Liver (tissue), 3 donors: ENCODE measurements around the gene NPC1L1.

Experiments used
- CTCF ChIP-seq: fragments of 150-350 bp; IDR thresholded peaks from 2 replicates; pipeline ENCODE4 v1.5.1; 2017; ENCODE audit warnings: improper control_type of control experiment, low read depth, low read length; ENCODE audit not compliant: missing input control
- GABPA ChIP-seq, 2 donors: IDR thresholded peaks in 1 of 2; conservative IDR thresholded peaks in 1 of 2; 2 replicates each; pipeline ENCODE4 v1.6.1; 2016; ENCODE audit warnings: antibody characterized with exemption in 2 of 2, mild to moderate bottlenecking in 1 of 2, moderate library complexity in 1 of 2
- JUND ChIP-seq, 2 donors: IDR thresholded peaks; 2 replicates each; pipeline ENCODE4 v1.6.1; 2016; ENCODE audit warnings: antibody characterized with exemption in 2 of 2
- donor health status: healthy.
- donor health status: healthy.

GRCh38 chr7:44576228-44576627 is 35.1 kb upstream of the NPC1L1 start:
- TF ChIP-seq CTCF (no peak), GABPA (IDR thresholded peaks at IDR 0.05 in 1 of 2, conservative IDR thresholded peaks at IDR 0.05 in 1 of 2) (no peak), JUND (IDR thresholded peaks at IDR 0.05) (no peak)
